ENCODE data around the gene RASSF9. TPM values are rescaled to one million over a fixed set of nuclear protein-coding genes. Genes with fewer than 3 reads are reported as not detected.

The RASSF9 gene
- total and polyA plus RNA-seq, 9 of the 15 experiments (the other 6 are each of a cell fraction or from before 2014, with no cell fraction given), result not detected

GRCh38 chr12:85759091-85759490 is 77.1 kb downstream of the RASSF9 start:
- DNase-seq (ENCODE audit: extremely low read depth in 1 of 4, low spot score in 3 of 4) (no peak), ATAC-seq (no peak), FAIRE-seq (no peak)
- H3K9me3 ChIP-seq (replicated peaks; ENCODE audit: control insufficient read depth, insufficient read depth, low read depth, low read length), result no peaks in the 10 kb centered on the region
- no peaks in the 10 kb centered on the region for H3K9me1 ChIP-seq (ENCODE audit: control insufficient read depth, insufficient read depth, low read length)
- TF ChIP-seq, protein P1, sequence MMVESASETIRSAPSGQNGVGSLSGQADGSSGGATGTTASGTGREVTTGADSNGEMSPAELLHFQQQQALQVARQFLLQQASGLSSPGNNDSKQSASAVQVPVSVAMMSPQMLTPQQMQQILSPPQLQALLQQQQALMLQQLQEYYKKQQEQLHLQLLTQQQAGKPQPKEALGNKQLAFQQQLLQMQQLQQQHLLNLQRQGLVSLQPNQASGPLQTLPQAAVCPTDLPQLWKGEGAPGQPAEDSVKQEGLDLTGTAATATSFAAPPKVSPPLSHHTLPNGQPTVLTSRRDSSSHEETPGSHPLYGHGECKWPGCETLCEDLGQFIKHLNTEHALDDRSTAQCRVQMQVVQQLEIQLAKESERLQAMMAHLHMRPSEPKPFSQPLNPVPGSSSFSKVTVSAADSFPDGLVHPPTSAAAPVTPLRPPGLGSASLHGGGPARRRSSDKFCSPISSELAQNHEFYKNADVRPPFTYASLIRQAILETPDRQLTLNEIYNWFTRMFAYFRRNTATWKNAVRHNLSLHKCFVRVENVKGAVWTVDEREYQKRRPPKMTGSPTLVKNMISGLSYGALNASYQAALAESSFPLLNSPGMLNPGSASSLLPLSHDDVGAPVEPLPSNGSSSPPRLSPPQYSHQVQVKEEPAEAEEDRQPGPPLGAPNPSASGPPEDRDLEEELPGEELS (CRISPR knock-in tag; IDR thresholded peaks at IDR 0.05; ENCODE audit: borderline replicate concordance), result no peak
- no peak overlapping the region for H3K27ac ChIP-seq (ENCODE audit: extremely low read depth, low read depth, low read length)
- intact Hi-C loops (cut with micrococcal nuclease), result no loop called here
- 0% methylated on average over 3 of the region's 3 CpGs for WGBS (ENCODE audit: insufficient coverage, low coverage, missing lambda C conversion rate)
- no peak overlapping the region for H2AFZ ChIP-seq (ENCODE audit: low read depth, low read length)
- H3K4me2 ChIP-seq (ENCODE audit: insufficient read depth, low read length), result no peak overlapping the region
- ChIA-PET CTCF (ENCODE audit: low intra/inter-chr PET ratio) (no interaction called here), POLR2A (interaction anchor here (0.6 kb wide), 1 partner anchor 683 kb away, joined by 3 read pairs; no protein-coding TSS in a partner anchor)
- no peaks in the 10 kb centered on the region for H3K27me3 ChIP-seq (ENCODE audit: control insufficient read depth in 2 of 2, insufficient read depth in 2 of 2, low read length in 2 of 2)
- no peak overlapping the region for H3K9ac ChIP-seq (ENCODE audit: insufficient read depth in 1 of 2, low read depth in 2 of 2, low read length in 2 of 2)
- H3K4me1 ChIP-seq (replicated peaks in 1 of 2; ENCODE audit: control insufficient read depth in 2 of 2, insufficient read depth in 2 of 2, low read length in 2 of 2), result no peaks in the 10 kb centered on the region
- BruUV-seq (replicated peaks), result no TSS peak
- H3K4me3 ChIP-seq, result no peak overlapping the region
- no peaks in the 10 kb centered on the region for H3K79me2 ChIP-seq (ENCODE audit: control insufficient read depth, insufficient read depth, low read length)
- in situ Hi-C loops (cut with MboI), result no loop called here
- H4K20me1 ChIP-seq (replicated peaks; ENCODE audit: control insufficient read depth, insufficient read depth, low read length), result no peaks in the 10 kb centered on the region
- no peaks in the 10 kb centered on the region for H3K36me3 ChIP-seq (ENCODE audit: control insufficient read depth, insufficient read depth, low read length)

GRCh38 chr12:85755760-85756159 is 80.4 kb downstream of the RASSF9 start:
- no peak for FAIRE-seq
- no peak for ATAC-seq

More at GRCh38 chr12:85755760-85756159, 80.4 kb downstream of the RASSF9 start:
- Histone ChIP-seq H3K36me3 (ENCODE audit: control insufficient read depth, insufficient read depth, low read length) (no peaks in the 10 kb centered on the region), H3K9me1 (ENCODE audit: control insufficient read depth, insufficient read depth, low read length) (no peaks in the 10 kb centered on the region), H3K27me3 (ENCODE audit: control insufficient read depth in 2 of 2, insufficient read depth in 2 of 2, low read length in 2 of 2) (no peaks in the 10 kb centered on the region), H3K9ac (ENCODE audit: insufficient read depth in 1 of 2, low read depth in 2 of 2, low read length in 2 of 2) (no peak overlapping the region), H2AFZ (ENCODE audit: low read depth, low read length) (no peak overlapping the region), H4K20me1 (replicated peaks; ENCODE audit: control insufficient read depth, insufficient read depth, low read length) (no peaks in the 10 kb centered on the region), H3K4me1 (replicated peaks in 1 of 2; ENCODE audit: control insufficient read depth in 2 of 2, insufficient read depth in 2 of 2, low read length in 2 of 2) (no peaks in the 10 kb centered on the region), H3K4me2 (ENCODE audit: insufficient read depth, low read length) (no peak overlapping the region), H3K27ac (ENCODE audit: extremely low read depth, low read depth, low read length) (no peak overlapping the region), H3K79me2 (ENCODE audit: control insufficient read depth, insufficient read depth, low read length) (no peaks in the 10 kb centered on the region), H3K9me3 (replicated peaks; ENCODE audit: control insufficient read depth, insufficient read depth, low read depth, low read length) (no peaks in the 10 kb centered on the region), H3K4me3 (no peak overlapping the region)
- no peak for DNase-seq (ENCODE audit: extremely low read depth in 1 of 4, low spot score in 3 of 4)
- CTCF ChIA-PET (ENCODE audit: low intra/inter-chr PET ratio), result no interaction called here
- no TSS peak for BruUV-seq (replicated peaks)
- no peak for TF ChIP-seq SFPQ (IDR thresholded peaks at IDR 0.05; ENCODE audit: low read depth, low read length)
- no peak for TF ChIP-seq ZNF766 (CRISPR knock-in tag; conservative IDR thresholded peaks at IDR 0.05)
- POLR2A ChIA-PET, result no interaction called here
- intact Hi-C loops (cut with micrococcal nuclease) (no loop called here), in situ Hi-C loops (cut with MboI) (no loop called here)

Data from K562 (cell line).